IPS-NIHi7 (cell line): ENCODE results near the gene DUSP22.

Experiments used
- DNase-seq: peaks from one replicate; pipeline ENCODE4 v3.0.0; 2012; ENCODE audit warnings: mixed read lengths; ENCODE audit errors: extremely low spot score

Gene DUSP22

DNA sequence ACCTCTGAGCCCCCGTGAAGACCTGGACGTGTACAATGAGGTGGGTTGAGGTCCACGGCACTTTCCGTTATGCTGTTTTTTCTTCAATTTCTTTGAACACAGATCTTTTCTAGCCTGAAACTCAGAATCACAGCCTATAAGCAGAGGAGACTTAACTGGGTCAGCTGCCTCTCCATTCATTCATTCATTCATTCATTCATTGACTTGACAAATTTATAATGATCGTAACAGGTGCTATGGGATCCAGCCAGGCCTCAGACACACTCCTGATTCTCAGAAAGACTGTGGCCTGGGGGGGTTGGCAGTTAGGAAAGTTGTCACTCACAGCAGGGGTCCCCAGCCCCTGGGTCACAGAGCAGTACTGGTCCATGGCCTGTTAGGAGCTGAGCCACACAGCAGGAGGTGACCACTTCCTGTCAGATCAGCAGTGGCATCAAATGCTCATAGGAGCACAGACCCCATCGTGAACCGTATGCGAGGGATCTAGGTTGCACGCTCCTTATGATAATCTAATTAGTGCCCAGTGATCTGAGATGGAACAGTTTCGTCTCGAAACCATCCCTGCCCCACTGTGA lies 60.7 kb downstream of the DUSP22 start:
- no peak for DNase-seq

DNA sequence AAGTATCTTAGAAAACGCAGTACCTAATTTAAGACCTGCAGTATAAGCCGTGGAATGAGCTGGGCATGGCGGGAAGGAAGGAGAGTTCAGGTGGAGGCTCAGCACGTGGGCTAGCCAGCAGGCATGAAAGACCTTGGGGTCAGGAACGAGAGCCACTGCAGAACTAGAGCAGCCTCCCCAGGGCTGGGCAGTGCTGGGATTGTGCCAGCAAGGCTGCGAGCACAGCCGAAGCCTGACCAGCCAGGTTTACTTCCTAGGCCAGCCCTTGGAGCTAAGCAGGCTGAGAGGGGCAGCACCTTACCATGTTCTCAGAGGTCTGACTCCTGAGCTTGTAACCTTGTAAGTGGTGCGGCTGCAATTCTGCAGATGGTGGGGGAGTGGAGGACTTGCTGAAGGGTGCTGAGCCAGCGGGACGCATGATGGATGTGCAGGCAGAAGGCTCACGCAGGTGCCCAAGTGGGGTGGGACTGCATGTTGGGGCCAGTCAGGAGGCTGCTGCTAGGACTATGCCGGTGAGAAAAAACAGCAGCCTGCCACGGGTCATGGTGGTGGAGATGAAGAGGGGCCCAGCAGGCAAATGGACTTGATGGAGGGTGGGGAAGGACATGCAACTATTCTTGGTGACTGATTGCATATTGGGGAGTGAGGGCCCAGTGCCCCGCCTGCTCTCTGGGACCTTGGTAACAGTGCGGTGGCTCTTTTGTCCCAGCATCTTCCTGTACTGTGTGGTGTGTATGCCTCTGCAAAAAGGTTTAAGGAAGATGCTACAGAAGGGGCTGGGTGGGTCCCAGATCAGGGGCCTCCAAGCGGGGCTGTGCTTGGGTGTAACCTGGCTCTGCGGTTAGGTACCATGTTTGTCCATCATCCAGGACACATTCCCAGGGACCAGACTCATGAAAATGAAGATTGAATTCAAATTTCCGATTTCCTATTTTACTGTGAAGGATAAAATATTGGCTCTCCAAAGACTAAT lies 61.6 kb downstream of the DUSP22 start:
- no peak for DNase-seq

DNA sequence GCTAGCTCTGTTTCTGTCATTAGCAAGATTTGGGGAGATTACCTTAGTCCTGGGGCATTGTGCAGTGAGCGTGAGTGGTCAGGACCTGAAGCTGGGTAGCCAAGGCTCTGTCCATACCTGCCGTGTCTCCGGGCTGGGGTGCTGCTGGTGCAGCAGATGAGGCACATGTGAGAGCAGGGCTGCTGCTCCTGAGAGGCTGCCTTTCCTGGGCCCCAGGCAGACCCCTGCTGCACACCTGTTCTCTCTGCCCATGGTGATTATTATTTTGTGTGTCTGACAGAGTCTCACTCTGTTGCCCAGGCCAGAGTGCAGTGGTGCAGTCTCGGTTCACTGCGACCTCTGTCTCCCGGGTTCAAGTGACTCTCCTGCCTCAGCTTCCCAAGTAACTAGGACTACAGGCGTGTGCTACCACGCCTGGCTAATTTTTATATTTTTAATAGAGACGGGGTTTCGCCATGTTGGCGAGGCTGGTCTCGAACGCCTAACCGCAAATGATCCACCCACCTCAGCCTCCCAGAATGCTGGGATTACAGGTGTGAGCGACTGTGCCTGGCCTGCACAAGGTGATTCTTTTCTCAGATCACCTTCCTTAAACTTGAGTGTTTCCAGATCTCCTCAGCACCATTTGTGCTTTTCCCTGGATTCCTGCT lies 62.5 kb downstream of the DUSP22 start:
- DNase-seq: no peak

DNA sequence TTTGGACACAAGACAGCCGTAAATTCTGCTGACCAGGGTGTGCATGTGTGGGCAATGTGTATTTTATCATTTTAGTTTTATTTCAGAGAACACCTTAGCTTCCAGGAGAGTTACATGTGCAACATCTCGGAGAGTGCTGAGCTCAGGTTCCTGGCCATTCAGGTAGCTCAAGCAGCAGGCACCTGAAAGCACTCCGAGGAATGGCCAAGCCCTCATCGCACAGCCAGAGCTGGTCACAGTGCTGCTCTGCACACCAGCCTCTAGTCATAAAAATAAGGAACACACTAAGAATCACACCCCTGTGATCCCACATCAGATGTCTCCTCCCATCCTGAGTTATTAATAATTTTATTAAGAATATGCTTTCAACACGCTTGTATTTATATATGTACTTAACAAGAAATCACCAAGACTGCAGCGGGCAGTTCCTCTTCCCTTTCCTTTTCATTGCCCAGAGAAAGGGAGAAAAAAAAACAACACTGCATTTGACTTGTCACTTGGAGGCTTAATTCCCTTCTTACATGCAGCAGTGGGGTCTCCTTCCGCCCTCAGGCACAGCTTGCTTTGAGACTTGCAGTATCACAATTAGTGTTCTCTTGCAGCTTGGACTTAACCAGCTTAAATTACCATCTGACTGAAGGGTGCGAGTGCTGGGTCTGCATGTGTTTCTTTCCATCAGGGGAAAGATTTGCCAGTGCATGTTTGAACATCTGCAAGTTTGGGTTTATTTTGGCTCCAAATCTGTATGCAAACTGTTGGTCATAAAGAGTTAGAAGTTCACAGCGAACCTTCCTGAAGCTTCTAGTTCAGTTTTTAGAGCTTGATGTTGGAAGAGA lies 63.3 kb downstream of the DUSP22 start:
- DNase-seq: no peak

DNA sequence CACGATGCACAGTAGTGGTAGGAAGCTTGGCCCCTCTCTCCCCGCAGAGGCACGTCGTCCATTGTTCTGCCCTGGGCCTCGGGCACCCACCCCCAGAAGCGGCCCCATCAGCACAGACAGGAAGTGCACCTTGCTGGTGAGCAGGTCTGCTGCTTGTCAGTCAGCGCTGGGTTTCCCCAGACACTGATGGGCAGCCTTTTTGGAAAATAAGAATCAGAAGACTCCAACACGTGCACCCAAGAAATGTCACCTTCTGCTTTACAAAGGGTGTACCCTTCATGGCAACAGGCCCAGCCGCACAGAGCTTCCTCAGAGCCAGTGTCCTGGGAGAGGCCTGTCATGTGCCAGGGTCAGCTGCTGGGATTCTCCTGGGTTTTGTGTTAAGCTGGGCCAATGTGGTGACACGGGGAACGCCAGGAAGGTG lies 64.6 kb downstream of the DUSP22 start:
- DNase-seq: no peak

DNA sequence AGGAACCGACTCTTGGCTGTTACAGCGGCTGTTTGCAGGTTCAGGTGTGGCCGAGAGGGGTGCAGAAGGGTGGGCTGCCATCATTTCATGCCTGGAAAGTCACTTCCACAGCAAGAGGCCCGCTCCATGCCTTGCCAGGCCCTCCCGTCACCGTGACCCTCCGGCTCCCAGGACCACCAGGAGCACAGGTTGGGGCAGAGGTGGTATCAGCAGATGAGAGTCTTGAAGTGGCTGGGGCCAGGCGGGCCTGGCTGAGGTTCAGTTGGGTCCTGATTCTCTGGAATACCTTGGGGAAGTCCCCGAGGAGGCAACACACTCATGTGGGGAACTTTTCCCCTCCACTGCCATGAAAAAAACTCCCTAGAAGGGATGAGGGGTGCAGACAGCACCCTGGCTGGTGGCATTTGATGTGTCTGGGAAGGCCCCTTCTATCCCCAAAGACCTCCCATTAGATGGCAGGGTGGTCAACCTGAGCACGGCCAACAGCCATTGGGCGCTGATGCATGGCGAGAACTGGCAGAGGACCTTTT lies 65.0 kb downstream of the DUSP22 start:
- DNase-seq: no peak

DNA sequence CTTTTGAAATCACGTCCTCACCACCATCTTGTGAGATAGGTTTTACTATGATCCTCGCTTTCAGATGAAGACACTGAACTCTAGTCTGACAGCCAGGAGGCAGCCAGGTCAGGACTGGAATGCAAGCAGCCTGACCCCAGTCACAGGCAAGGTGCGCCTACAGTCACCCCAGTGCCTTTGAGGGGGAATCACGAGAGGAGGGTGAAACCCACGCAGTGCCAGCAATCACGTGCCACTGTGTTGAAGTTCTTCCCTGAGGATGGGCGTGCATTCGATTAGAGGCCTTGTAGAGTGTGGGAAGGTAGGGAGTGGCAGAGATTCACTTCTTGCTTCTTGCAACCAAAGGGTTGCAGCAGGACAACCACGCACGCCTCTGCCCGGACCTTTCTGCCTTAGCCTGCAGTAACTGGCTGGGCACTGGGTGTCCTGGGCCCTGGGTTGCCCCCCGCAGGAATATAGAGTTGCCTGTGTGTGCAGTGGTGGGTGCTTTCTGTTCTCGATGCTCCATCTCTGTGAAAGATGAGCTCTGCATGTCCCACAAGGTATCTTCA lies 65.6 kb downstream of the DUSP22 start:
- no peak for DNase-seq

DNA sequence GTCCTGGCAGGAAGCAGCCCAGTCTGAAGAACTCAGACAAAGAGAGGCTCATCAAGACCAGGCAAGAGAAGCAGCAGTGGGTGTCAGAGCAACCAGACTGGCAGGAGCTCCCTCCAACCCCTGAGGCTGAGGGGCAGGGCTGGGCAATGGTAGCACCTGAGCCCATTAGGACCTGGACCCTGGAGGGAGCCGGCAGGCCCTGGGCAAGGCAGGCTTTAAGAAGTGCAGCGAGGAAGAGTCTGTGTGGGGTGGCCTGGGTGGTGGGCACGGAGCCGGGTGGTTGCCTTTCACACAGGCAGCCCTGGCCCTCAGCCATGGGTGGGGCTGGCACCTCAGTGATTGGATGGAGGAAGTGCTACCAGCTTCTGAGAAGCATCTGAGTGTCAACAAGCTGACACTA lies 66.1 kb downstream of the DUSP22 start:
- DNase-seq: no peak

DNA sequence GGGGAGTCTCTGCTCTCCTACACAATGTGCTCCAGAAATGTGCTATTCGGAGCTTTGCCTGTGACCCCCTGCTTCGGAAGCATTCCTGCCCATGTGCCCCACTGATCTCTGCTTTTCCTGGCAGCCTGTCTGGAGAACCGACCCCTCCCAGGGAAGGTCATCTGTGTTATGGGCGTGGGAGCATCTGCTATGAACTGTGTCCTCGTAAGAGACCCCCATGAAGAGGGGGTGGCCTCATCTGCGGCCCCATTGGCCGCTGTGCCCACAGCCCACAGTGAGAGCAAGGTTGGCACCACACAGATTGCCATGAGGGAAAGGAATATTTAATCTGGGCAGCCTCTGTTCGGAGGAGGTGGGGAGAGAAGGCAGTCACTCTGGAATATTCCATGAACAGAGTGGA lies 66.6 kb downstream of the DUSP22 start:
- DNase-seq: no peak

DNA sequence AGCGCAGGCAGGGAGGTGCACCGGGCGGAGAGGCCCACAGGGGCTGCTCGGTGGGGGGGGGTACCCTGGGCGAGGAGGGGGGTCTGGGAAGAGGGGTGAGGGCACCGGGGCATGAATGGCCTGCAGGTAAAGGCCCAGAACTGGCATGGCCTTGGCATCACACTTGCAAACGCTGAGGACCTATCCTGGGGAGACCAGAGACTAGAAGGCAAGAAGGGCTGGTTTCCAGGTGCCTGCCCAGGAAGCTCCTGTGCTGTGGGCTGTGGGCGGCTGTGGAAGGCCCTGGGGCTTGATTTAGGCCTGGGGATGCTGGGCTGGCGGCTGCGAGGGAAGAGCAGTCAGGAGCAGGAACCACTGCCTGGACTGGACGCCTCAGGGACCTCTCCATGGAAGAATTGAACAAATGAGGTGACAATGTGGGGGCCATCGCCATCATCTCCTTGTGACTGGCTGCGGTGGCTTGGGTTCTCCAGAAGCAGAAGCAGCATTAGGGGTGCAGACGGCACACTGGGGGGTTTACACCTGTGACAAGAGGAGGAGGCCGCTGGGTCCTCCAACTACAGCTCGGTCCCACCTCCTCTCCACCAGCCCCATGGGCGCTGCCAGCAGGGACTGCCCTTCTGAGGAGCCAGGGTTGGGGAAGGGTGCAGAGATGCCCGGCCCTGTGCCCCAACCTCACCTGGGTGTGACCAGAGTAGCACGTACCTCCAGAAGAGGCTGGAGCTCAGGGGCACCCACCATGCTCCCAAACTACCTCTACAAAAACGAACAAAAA lies 67.2 kb downstream of the DUSP22 start:
- no peak for DNase-seq

DNA sequence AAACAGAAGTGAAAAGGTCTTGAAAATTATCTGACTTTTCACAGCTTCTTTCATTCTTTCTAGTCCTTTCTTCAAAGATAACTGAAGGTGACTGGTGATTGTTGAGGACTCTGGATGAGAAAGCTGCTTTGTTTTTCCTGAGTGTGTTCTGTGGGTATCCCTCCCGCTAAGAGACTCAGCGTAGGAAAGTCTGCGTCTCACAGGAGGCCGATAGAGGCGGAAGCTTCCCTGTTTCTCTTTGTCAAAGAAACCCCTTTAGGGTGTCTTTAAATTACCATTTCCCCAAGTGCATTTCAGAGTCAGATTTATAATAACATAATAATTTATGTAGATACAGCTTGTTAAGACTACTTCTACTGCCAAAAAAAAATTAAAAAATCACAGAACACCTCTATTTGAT lies 68.1 kb downstream of the DUSP22 start:
- DNase-seq: no peak

DNA sequence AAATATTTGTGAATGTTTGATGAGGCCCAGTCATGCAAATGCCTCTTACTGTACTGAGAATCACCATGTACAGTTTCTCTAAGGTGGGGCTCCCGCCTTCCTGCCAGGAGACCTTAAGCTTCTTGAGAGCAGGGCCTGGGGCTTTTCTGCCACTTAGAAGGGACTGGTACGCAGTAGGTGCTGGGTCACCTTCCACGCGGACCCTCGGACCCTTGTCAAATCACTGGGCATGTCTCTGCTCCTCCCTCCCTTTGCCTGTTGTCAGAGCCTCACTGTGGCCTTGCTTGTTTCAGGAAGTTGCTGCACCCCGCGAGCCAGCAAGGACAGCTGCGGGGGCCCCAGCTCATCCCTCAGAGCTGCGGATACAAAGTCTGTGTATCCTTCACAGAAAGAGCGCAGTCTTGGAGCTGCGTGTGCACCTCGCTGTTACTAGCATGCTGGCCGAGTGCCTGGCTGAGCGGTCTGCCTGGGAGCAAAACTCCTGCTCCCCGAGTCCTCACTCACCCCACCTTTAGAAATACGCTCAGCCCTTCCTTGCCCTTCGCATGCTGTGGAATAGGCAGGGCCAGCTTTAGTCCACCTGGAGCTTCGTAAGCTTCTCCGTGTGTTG lies 68.6 kb downstream of the DUSP22 start:
- no peak for DNase-seq

DNA sequence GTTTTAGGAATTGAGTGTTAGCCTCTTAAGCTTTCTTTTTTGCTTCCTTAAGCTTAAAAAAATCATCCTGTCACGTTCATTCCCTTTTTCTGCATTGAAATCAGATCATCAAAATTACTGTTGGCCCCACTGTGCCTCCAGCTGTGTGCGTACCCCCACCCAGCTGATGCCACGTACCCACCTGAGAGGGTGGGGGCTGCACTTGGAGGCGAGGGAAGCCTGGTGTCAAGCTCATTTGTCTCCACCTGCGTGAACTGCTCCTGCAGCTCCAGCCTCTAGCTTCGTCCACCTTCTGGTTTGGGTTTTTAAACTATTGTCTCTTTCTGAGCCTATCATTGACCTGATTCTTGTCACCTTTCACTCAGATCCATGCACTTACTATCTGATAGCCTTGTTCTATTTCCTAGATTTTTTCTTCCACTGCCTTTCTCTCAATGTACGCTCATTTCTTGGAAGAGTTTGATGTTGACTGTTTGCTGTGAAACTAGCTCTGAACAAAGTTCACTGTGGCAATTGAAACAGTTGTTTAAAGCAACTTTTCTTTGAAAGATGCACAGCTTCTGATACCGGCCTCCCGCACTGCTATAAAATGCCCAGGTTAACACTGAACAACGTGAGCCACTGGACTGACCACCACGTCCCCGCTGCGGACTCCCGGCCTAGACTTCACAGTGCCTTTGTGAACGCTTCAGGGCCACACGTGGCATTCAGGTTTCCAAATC lies 69.3 kb downstream of the DUSP22 start:
- no peak for DNase-seq

DNA sequence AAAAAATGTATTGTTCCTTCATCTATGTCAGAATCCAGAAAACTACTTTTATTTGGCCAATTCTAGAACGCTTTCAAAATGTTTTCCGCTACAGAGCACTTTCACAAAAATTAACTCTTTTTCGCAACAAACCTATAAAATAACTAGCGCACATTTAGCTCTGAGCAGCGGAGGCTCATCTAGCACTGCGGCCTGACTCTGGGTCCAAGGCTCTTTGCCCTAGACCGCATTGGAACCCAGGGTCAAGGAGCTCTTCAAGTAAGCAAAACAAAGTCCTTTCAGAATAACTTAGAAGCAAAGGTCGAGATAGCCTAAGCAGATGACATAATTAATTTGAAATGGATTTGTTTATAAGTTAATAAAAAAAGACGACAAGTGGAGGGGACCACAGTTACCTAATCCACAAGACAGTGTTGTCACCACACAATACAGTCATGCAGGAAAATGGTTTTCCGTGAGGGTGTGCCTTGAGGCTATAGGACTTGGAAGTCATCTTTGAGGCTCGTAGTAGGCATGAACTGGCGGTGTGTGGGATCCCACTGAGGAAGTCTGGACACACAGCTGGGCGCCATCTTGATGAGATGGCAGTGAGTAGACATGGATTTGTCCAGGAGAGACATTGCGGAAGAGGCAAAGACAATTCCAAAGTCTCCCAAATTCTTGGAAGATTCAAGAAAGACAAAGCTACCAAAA lies 70.1 kb downstream of the DUSP22 start:
- no peak for DNase-seq

DNA sequence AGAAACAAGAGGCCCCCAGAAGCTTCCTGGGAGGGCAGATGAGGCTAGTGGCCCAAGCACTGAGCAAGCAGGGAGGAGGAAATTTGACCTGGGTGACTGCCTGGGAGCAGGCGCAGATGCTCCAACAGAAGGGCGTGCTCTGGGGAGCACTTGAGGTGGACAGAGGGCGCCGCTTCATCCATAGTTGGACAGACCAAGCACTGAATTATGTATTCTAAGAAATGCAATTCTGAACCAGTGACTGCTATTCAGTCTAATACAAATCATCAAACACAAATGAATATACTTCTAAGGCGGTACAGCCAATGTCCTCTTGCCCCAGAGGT lies 70.6 kb downstream of the DUSP22 start:
- no peak for DNase-seq

DNA sequence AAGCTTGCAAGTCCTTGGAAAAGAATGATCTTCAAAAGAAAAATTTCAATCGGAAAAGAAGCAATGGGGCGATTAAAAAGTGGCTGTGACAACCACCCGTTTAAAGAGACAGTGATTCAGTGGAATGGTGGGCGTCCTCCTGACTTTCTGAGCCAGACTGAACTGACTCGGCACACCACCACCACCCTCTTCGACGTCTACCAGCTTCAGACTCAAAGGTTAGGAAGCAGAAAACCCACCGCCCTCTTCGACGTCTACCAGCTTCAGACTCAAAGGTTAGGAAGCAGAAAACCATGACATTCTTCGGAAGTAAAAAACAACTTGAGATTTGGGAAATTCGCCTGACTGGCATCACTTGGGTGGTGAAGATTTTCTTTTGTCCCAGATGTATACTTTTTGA lies 71.0 kb downstream of the DUSP22 start:
- no peak for DNase-seq

DNA sequence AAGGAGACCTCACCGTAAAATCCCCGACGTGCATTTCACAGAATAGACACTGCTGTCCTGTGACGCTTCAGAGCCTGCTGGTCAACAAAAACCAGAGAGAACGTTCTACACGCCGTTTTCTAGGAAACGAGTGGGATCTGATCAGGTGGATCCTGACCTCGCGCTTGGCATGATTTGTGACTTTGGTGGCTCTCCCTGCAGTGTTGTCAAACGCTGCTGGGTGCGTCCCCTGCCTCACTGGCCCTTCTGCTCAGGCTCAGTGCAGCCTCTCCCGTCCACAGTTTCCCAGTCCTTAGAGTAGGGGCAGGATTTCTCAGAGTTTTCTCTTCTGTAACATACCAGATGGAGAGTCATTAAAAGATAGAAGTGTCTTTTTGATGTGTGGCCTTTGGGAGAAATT lies 71.6 kb downstream of the DUSP22 start:
- DNase-seq: no peak

DNA sequence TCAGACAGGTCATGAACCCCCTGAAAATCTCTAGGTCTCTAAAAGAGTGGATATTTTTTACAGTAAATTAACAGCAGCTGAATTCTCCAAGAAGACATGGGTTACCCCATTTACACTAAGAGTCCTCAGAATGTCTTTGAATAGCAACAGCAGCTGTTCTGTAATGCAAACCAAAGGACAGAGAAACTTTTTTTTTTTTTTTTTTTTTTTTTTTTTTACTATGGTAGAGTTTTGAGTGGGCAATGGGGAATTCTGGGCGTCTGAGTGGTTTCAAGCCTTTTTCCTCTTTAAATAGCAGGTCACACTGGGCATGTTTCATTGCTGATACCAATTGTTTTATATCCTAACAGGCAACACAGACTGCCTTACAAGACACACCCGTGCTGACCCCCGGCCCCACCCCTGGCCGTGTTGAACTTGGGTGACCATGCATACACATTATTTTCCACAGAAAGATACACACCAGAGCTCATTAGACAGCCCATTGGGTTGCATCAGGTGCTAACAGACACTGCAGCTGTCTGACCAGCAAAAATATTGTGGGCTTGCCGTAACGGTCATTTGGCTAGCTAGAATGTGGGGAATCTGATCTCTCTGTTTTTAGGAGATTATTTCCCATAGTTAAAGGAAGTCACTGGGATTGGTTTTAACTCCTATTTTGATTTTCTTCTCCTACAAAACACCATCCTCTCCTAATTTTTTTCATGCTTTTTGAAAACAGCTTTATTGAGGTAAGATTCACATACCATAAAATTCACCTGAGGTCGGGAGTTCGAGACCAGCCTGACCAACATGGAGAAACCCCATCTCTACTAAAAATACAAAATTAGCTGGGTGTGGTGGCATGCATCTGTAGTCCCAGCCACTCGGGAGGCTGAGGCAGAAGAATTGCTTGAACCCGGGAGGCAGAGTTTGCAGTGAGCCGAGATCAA lies 72.6 kb downstream of the DUSP22 start:
- no peak for DNase-seq
